ENCODE results near the gene FUT1.
A peak's percentile ranks its signal among the peaks of the same experiment; 100 is the strongest.
"Not testable (repeated sequence)": the region's sequence is repeated elsewhere in the genome, so short reads cannot be mapped to it uniquely, and the experiment has no call there.

The FUT1 gene

DNA sequence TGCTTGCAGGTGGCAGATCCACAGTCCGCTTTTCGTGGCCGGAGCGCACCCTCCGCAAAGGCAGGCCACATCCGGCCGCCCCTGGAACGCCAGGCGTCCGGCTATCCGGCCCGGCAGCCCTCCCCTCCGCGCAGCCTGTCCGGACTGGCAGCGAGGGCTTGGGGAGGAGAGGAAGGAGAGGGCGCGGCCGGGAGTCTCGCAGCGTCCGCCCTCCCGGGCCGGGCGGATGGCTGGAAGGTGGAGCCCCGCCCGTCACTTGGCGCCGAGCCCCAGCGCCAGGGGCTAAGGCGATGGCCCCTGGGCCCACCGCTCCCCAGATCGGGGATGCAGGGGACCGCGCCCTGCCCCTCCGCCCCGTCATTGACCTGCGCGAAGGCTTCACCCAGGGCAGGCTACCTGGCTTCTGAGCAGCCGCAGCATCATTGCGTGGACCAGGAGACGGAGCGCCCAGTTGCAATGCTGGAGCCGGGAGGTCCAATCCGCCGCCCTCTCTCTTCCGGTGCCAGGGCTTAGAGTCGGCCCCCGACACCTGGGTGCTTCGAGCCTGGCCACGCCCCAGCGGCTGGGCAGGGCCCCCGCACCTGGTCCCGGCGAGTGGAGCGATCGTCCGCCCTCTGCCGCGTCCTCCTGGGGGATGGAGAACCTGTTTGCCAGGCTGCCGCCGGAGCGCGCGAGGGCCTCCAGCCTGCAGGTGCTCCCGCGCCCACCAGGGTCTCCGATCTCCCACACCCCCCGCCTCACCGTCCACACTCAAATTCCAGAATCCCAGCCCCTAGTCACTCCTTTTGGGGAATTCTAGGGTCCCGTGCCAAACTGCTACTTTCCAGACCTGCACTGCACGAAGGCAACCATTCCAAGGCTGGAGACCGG, at the start of gene FUT1:
FUT1 (minus strand) TSS at position 146 of the 870 bp plus-strand sequence. CDS start 1,360 bp downstream, outside the sequence.
- DNase-seq, result peak; percentile 47

DNA sequence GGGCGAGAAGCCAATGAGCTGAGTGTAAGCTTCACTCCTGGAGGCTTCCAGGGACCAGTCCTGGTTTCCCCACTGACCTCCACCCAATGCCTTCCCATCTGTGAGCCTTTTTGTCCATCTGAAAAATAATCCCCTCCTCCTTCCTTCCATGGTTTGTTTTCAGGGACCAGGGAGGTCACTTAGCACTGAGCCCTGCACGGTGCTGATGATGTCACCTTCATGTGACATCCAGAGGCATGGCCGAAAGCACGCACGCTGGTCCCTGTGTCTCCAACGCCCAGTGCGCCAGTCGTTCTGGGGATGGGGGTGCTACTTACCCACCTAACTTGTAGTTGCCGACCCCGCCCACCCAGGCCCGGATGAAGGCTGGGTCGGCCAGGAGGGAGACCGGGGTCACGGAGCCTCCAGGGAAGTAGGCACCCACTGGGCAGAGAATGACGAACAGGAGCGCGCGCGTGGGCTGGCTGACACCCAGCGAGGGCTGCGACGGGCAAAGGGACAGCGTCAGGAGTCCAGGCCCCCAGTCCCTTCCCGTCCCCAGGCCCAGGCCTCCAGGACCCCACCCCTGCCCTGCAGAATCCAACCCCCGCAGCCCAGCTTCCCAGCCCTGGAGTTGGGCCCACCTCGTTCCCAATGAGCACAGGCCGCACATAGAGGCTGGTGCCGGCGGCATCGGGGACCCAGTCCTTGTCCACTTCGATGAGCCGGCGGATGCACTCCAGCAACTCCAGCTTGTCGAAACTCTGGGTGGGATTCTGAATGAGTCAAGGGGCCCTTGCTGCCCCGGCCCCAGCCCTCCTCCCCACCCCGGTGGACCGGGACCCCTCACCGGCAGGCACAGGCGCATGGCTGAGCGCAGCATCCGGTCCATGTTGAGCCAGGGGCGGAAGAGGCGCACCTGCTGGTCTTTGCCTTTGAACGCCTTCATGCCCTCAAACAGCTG, 47.2 kb upstream of the FUT1 start:
- DNase-seq, result no peak

DNA sequence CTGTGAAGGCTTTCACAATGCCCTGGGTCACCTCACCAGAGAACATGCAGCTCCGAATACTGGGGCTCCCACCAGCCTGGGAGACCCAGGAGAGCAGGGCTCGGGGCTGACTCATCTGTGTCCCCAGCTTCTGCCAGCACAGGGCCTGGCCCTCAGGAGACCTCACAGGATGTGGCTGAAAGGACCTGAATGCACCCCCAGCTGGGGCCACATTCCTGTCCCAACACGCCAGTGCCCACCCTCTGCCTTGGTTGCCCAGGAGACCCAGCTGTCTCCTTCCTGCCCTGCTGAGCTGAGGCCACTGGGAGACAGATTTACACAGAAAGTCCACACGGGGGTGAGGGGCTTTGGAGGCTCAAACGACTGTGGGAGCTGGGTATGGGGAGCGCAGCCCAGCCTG, 46.5 kb upstream of the FUT1 start:
- no peak for DNase-seq

DNA sequence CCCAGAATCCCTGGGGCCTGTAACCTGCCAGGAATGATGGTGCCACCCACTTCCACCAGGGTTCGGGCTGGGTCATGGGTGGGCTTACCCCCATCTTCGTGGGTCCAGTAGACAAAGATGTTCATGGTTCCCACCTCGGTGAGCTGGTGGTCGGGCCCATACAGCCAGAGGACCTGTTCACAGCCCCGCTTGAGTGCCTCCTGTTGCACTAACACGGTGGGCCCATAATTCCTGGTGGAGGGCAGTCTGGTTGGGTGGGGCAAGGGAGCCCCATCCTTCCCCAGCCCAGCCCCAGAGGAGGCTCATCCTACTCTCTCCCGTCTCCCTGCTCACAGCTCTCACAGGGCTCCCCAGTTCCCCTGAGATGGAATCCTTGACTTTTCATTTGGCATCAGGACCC, 44.7 kb upstream of the FUT1 start:
- no peak for DNase-seq

DNA sequence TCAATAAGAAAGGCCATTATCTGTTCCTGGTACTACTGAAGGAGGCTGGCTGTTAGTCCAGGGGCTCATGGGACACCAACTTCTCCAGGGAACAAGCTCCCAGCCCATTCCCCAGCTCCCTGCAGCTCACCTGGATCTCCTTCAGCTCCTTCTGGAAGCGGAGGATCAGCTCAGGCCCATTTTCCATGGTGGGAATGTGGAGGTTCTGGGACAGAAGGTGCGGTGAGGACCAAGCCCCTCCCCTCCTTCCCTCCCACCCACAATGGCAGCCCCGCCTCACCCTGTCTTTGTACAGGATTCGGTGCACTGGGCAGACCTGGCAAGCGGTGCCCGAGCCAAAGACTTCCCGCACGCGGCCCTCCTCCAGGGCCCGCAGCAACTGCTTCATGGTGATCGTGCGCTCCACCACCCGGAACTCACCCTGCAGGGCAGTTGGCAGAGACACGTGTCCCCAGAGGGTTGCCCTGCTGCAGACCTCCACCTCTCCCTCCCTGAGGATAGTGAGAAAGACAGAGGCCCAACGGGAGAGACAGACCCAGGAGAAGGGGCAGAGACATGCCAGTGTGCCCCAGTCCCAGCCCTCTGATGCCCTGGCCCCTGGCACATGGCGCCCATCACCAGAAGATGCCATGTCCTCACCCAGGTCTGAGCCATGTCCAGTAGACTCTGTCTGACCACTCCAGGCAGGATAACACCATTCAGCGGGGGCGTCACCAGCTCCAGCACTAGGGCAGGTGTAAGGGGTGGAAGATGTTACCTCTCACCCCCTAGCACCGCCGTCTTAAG, 44.0 kb upstream of the FUT1 start:
- DNase-seq, result no peak

DNA sequence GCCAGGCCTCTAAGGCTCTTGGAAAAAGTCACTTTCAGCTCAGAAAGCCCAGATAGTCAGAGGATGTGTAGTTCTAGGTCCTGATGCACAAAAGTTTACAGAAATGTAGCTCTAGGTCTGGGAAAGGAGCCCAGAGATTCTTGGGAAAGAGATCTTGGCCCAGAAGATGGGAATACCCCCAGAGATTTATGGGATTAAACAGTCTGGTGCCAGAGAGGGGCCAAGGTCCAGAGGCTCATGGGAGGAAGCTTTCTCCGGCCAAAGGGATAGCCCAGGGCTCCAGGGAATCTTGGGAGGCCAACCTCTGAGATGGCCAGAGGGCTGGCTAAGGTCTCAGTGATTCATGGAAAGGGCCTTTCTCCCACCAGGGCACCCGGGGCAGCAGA, 43.2 kb upstream of the FUT1 start:
- no peak for DNase-seq

DNA sequence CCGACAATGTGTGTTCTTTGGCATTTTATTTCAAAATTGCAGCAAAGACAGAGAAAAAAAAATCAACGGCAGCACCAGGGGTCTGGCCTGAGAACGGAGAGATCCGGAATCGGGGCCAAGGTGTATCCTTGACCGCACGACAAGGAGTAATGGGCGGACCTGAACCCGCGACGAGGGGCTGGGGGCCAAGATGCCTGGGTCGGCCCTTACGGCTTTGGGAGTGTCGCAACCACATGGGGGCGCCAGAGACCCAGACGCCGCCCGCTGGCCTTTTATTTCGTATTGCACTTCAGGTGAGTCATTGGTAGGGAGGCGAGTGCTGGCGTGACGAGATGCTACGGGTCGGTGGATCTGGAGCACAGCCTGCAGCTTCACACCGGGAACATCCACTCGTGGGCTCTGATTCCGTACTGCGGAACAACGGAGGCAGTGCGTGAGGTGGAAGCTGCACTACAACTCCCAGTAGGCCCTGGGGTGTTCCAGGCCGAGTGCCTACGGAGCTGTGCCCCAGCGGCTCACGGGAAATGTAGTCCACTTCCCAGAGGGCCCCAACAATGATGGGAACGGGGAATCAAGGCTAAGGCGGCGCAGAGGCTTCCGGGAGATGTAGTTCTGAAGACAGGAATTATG, 42.7 kb upstream of the FUT1 start:
- DNase-seq, result peak; percentile 92

DNA sequence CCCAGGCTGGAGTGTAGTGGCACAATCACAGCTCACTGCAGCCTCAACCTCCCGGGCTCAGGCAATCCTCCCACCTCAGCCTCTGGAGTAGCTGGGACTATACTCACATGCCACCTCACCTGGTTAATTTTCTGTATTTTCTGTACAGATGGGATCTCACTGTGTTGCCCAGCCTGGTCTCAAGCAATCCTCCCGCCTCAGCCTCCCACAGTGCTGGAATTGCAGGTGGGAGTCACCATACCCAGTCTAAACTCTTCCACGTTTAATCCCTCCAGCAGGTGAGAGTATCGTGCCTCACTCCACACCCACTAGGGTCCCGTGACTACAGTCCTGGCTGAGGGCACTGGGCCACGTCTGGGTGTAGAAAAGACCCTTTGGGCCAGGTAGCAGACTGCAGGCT, 41.9 kb upstream of the FUT1 start:
- DNase-seq, result no peak

DNA sequence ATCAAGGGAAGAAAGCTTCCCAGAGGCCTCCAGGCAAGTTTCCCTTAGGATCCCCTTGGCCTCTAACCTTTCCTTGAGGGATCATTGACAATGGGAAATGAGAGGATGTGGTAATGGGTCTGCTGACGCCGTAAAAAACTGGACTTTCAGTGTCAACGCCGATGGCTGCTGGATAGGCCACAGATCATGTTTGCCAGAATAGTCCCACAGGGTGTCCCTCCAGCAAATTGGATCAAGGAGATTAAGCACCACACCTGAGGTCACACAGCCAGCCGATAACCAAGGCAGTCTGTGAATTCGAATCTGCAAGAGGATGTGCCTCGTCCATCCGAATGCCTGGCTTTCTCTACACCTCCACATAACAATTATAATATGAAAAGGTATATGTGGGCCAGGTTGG, 40.8 kb upstream of the FUT1 start:
- no peak for DNase-seq

DNA sequence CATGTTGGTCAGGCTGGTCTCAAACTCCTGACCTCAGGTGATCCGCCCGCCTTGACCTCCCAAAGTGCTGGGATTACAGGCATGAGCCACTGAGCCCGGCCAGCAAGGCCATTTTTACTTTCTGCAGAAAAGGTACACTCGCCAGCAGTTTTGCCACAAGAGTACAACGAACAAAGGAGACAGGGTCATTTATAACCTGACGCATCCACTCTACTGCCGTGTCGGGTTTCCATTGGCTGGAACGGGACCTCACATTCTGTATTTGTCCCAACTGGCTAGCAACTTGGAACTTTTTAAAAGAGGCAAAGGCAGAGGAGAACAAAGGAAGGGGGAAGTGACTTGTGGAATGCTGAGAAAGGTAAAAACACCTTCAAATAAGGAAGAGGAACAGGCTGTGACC, 34.9 kb upstream of the FUT1 start:
- not testable (repeated sequence) for DNase-seq

DNA sequence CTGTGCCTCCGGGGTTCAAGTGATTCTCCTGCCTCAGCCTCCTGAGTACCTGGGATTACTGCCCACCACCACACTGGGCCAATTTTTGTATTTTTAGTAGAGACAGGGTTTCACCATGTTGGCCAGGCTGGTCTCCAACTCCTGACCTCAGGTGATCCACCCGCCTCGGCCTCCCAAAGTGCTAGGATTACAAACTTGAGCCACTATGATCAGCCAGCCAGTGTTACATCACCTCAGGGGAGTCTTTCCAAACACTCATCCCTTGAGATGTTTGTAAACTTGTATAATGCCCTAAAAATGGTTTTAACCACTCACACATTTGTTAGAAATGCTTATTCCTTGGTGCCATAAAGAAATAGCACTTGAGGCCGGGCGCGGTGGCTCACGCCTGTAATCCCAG, 34.0 kb upstream of the FUT1 start:
- DNase-seq, result not testable (repeated sequence)

DNA sequence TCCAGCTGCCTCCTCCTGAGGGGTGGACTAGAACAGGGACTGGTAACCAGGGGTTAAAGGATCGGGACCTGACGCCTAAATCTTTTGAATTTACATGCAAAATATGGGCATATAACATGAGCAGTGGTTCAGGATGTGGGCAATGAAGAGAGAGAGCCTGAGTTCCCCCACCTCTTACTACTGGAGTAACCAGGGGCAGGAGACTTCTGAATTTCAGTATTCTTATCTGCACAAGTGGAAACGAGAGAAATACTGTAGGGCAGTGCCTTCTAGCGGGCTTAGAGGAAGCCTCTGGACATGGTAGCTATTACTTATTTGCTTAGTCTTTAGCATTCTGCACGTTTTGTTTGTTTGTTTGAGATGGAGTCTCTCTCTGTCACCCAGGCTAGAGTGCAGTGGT, 32.1 kb upstream of the FUT1 start:
- DNase-seq, result no peak

DNA sequence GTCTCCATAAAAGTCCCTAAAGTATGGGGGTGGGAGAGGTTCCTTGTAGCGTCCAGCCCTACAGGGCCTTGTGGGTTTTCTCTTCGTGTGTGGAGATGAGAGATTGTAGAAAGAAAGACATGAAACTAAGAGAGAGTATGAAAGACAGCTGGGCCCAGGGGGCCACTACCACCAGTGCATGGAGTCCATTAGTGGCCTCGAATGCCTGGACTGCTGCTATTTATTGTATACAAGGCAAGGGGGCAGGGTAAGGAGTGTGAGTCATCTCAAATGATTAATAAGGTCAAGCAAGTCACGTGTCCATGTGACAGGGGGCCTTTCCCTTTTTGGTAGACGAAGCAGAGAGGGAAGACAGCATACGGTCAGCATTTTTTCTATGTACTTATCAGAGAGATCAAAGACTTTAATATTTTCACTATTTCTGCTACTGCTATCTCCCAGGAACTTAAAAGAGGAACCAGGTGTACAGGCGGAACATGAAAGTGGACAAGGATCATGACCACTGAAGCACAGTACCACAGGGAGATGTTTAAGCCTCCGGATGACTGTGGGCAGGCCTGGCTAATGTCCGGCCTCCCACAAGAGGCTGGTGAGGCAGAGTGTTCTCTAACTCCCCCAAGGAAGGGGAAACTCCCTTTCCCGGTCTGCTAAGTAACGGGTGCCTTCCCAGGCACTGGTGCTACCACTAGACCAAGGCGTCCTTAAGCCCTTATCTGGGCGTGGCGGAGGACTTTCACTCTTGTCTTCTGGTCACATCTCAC, 28.4 kb upstream of the FUT1 start:
- DNase-seq, result peak; percentile 9

DNA sequence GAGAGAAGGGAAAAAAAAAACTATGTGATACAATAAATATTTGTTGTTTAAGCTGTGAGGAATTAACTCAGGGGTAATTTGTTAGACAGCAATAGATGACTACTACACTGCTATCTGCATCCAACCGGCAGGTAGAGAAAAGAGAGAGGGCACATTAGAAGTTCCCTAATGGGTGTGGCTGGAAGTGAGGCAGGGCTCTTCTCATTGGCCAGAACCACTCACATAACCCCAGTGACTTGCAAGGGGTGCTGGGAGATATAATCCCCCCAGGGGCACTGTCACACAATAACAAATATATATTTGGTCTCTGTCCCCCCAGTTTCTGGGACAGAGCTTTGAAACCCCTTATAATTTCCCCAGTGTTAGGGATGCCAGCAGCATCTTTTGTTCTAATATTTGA, 27.2 kb upstream of the FUT1 start:
- no peak for DNase-seq

DNA sequence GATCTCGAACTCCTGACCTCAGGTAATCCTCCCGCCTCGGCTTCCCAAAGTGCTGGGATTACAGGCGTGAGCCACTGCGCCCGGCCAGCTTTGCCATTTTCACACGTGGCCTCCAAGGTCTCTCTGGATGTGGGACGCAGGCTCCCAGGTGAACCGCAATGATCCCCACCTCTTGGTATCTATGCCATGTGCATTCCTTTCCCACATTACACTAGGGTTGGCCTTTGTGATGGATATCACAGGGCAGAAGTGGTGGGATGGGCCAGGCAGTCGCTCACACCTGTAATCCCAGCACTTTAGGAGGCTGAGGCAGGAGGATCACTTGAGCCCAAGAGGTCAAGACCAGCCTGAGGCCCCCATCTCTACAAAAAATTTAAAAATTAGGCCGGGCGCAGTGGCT, 25.3 kb upstream of the FUT1 start:
- no peak for DNase-seq

DNA sequence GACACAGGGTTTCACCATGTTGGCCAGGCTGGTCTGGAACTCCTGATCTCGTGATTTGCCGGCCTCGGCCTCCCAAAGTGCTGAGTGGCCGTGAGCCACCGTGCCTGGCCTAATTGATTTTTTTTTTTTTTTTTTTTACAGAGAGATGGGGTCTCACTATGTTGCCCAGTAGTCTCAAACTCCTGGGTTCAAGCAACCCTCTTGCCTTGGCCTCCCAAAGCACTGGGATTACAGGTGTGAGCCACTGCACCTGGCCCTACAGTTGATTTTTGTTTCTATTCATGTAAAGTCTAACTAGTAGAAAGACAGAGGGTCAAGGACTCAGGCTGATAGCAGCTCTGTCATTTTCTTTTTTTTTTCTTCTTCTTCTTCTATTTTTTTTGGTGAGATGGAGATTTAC, 24.7 kb upstream of the FUT1 start:
- DNase-seq, result no peak

DNA sequence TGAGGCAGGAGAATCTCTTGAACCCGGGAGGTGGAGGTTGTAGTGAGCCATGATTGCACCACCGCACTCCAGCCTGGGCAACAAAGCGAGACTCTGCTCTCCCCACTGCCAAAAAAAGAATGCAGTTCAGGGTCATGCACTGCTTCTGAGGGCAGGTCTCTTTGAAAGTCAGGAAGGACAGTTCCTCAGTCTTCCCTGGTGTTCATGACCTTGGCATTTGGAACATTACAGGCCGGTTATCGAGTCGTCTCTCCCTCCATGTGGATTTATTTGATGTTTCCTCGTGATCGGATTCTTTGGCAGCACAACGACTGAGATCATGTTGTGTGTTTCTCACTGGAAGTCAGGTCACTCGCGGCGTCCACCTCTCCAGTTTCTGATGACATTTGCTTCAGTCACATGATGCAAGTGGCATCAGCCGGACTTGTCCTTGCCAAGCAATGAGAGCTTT, 20.1 kb upstream of the FUT1 start:
- DNase-seq, result no peak

DNA sequence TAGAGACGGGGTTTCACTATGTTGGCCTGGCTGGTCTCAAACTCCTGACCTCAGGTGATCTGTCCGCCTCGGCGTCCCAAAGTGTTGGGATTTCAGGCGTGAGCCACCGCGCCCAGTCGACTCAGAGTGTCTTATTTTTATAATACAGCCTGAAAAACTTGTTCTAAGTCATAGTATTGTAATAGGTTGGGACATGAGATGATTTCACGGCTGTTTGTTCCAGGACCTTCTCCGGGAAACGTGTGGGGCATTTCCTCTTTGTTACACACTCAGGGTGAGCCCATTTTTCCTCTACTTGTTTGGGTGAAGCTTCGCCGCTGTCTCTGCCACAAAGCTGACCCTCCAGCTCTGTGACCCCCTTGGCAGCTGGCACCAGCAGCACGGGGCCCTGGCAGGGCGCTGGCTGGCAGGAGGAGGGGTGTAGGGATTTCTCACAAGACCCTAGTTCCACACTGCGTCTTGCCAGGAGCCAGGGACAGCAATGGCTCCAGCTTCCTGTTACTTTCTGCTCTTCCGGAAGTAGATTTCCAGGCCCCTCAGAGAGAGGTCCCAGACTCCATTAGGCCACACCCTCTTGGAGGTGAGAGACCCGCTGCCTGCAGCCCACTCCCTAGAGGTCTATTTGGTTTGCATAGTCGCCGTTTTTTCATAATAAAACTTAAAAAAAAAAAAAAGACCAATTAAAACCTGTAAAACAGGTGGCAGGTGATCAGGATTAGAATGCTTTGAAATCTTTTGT, 18.5 kb upstream of the FUT1 start:
- no peak for DNase-seq

DNA sequence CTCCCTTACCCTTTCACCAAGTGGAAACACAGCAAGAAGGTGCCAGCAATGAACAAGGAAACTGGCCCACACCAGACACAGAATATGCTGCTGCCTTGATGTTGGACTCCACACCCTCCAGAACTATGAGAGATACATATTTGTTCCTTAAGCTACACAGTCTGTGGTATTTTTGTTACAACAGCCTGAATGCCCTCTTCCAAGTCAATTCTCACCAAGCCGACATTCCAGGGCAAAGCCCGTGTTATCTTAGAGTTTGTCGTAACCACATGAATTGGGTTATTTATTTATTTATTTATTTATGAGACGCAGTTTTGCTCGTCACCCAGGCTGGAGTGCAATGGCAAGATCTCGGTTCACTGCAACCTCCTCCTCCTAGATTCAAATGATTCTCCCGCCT, 17.8 kb upstream of the FUT1 start:
- no peak for DNase-seq

DNA sequence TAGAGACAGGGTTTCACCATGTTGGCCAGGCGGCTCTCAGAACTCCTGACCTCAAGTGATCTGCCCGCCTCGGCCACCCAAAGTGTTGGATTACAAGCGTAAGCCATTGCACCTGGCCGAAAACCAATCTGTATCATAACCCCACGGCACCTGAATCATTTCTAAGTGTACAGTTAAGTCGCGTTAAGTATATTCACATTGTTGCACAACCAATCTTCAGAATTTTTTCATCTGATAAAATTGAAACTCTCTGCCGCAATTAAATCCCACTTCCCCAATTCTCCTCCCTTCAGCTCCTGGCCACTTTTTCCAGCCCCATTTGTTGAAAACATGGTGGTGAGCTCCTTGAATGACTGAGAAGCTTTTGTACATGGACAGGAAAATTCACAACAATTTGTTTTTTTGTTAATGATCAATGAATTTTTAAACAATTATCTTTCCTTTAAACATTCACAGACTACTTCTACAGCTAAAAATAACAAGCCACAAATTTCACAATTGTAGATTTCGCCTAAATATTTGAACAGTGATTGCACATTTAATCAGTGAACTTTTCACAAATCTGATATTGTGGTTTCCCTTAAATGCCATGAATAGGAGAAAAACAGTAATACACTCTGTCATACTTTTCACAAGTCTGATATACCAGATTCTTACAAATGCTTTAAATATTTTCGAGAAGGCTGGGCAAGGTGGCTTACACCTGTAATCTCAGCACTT, 16.7 kb upstream of the FUT1 start:
- DNase-seq, result no peak

Measured in CD4-positive, alpha-beta T cell treated with Interleukin-21 for 1 hour (primary cell).